SK-N-SH (cell line): ENCODE results near the gene BCAT1. TPM values are rescaled to one million over a fixed set of nuclear protein-coding genes. Genes with fewer than 3 reads are reported as not detected.

Source experiments
- CTCF ChIA-PET: fragments of 300-600, 350-600 bp; formaldehyde crosslinking; extraction: SDS; loops from one replicate; lab custom pipeline; 2021; lab: Yijun Ruan, JAX
- POLR2A ChIA-PET: fragments of 350-600 bp; sonication (Branson Sonifier 250); formaldehyde crosslinking; extraction: SDS; loops from one replicate; lab custom pipeline; 2020; ENCODE audit warnings: antibody characterized with exemption, inconsistent platforms; lab: Yijun Ruan, JAX
- DNase-seq: peaks from one replicate; pipeline ENCODE4 v3.0.0; 2012
- H2AFZ ChIP-seq: fragments of 200-600 bp; sonication (generic); 2 replicates; pipeline ENCODE4 v1.8.1; 2016; ENCODE audit warnings: antibody characterized with exemption, mild to moderate bottlenecking, low read depth
- H3F3A ChIP-seq: fragments of 200-600 bp; sonication (generic); replicated peaks from 2 replicates; pipeline ENCODE3; 2016; ENCODE audit warnings: antibody characterized with exemption, mild to moderate bottlenecking; ENCODE audit not compliant: insufficient read depth
- H3K27ac ChIP-seq, 2 experiments: fragments of 200-500 bp in 1 of 2; fragments of 200-600 bp in 1 of 2; sonication (Bioruptor generic) in 1 of 2; sonication (generic), shearing (Covaris generic) in 1 of 2; 2 replicates each; pipeline versions ENCODE4 v1.5.1 to v1.6.1; 2014 to 2016; ENCODE audit warnings: low read depth in 2 of 2, inconsistent platforms in 1 of 2, low read length in 1 of 2, mild to moderate bottlenecking in 1 of 2, mixed read lengths in 1 of 2
- H3K27me3 ChIP-seq: fragments of 200-600 bp; sonication (generic), shearing (Covaris generic); 2 replicates; pipeline ENCODE4 v1.6.1; 2016; ENCODE audit warnings: mixed run types; ENCODE audit not compliant: insufficient read depth
- H3K36me3 ChIP-seq, 2 experiments: fragments of 200-500 bp in 1 of 2; fragments of 200-600 bp in 1 of 2; sonication (Bioruptor generic) in 1 of 2; sonication (generic) in 1 of 2; replicated peaks in 1 of 2; 2 replicates each; pipeline versions ENCODE3 to v1.5.1; 2014 to 2016; ENCODE audit warnings: low read length in 1 of 2, mild to moderate bottlenecking in 1 of 2; ENCODE audit not compliant: insufficient read depth in 2 of 2, control insufficient read depth in 1 of 2
- H3K4me1 ChIP-seq, 2 experiments: fragments of 200-500 bp in 1 of 2; fragments of 200-600 bp in 1 of 2; sonication (Bioruptor generic) in 1 of 2; sonication (generic), shearing (Covaris generic) in 1 of 2; 2 replicates each; pipeline versions ENCODE4 v1.5.1 to v1.6.1; 2014 to 2016; ENCODE audit warnings: low read depth in 1 of 2, low read length in 1 of 2, mixed run types in 1 of 2; ENCODE audit not compliant: insufficient read depth in 2 of 2, control insufficient read depth in 1 of 2
- H3K4me2 ChIP-seq: fragments of 200-600 bp; sonication (generic), shearing (Covaris generic); 2 replicates; pipeline ENCODE4 v1.6.1; 2017; ENCODE audit warnings: mixed run types
- H3K4me3 ChIP-seq, 2 experiments: fragments of 200-500 bp in 1 of 2; fragments of 200-600 bp in 1 of 2; sonication (Bioruptor generic) in 1 of 2; sonication (generic), shearing (Covaris generic) in 1 of 2; 2 replicates each; pipeline versions ENCODE4 v1.5.1 to v1.8.1; 2014 to 2016; ENCODE audit warnings: low read depth in 2 of 2, inconsistent platforms in 1 of 2, low read length in 1 of 2, mild to moderate bottlenecking in 1 of 2, mixed read lengths in 1 of 2, moderate library complexity in 1 of 2
- H3K79me2 ChIP-seq: fragments of 200-600 bp; sonication (generic); 2 replicates; pipeline ENCODE4 v1.8.1; 2017; ENCODE audit warnings: mild to moderate bottlenecking; ENCODE audit not compliant: insufficient read depth
- H3K9ac ChIP-seq: fragments of 200-600 bp; sonication (generic); 2 replicates; pipeline ENCODE4 v1.6.1; 2017; ENCODE audit warnings: mixed run types
- H3K9me2 ChIP-seq: fragments of 200-600 bp; sonication (generic); 2 replicates; pipeline ENCODE4 v1.6.1; 2017; ENCODE audit warnings: mixed run types
- H3K9me3 ChIP-seq: fragments of 200-600 bp; sonication (generic); 2 replicates; pipeline ENCODE4 v1.6.1; 2017; ENCODE audit warnings: mixed run types, mild to moderate bottlenecking, moderate library complexity
- H4K20me1 ChIP-seq: fragments of 200-600 bp; sonication (generic); 2 replicates; pipeline ENCODE4 v1.6.1; 2017; ENCODE audit warnings: mild to moderate bottlenecking, mixed run types; ENCODE audit not compliant: insufficient read depth
- CHD2 ChIP-seq: fragments of 150-350 bp; IDR thresholded peaks from 2 replicates; pipeline ENCODE4 v1.6.1; 2018; ENCODE audit warnings: low read length; ENCODE audit not compliant: partially characterized antibody
- ELF1 ChIP-seq: IDR thresholded peaks from 2 replicates; pipeline ENCODE4 v1.4.0; 2012
- FOXJ3 ChIP-seq: sonication (generic); formaldehyde crosslinking; IDR thresholded peaks from 2 replicates; pipeline ENCODE4 v1.5.1; 2020; ENCODE audit warnings: mild to moderate bottlenecking, missing genetic modification reagents
- GATA2 ChIP-seq: sonication (generic); formaldehyde crosslinking; IDR thresholded peaks from 2 replicates; pipeline ENCODE4 v1.5.0; 2020; ENCODE audit warnings: mild to moderate bottlenecking, missing genetic modification reagents
- MEF2A ChIP-seq: IDR thresholded peaks from 2 replicates; pipeline ENCODE4 v1.4.0; 2012; ENCODE audit warnings: low read depth, borderline replicate concordance
- MXI1 ChIP-seq: IDR thresholded peaks from 2 replicates; pipeline ENCODE4 v1.6.1; 2012; ENCODE audit warnings: mild to moderate bottlenecking, low read depth, low read length, improper control_type of control experiment
- NRF1 ChIP-seq: IDR thresholded peaks from 2 replicates; pipeline ENCODE4 v1.6.1; 2012; ENCODE audit warnings: low read depth, mild to moderate bottlenecking, low read length
- RCOR1 ChIP-seq: fragments of 150-350 bp; IDR thresholded peaks from 2 replicates; pipeline ENCODE4 v1.6.1; 2017; ENCODE audit warnings: antibody characterized with exemption, low read length
- SIN3A ChIP-seq: IDR thresholded peaks from 2 replicates; pipeline ENCODE4 v1.6.1; 2012; ENCODE audit warnings: low read depth, mild to moderate bottlenecking, low read length, moderate library complexity, borderline replicate concordance
- TAF1 ChIP-seq: IDR thresholded peaks from 2 replicates; pipeline ENCODE4 v1.6.1; 2012; ENCODE audit warnings: low read depth, mild to moderate bottlenecking, low read length, moderate library complexity, borderline replicate concordance
- TCF12 ChIP-seq: IDR thresholded peaks from 2 replicates; pipeline ENCODE4 v1.4.0; 2012
- TEAD4 ChIP-seq: IDR thresholded peaks from 2 replicates; pipeline ENCODE4 v1.4.0; 2012; ENCODE audit warnings: mild to moderate bottlenecking, borderline replicate concordance; ENCODE audit not compliant: insufficient read depth
- USF2 ChIP-seq: fragments of 150-350 bp; IDR thresholded peaks from 2 replicates; pipeline ENCODE4 v1.6.1; 2017; ENCODE audit warnings: antibody characterized with exemption, low read length, low read depth, borderline replicate concordance
- YY1 ChIP-seq: IDR thresholded peaks from 2 replicates; pipeline ENCODE4 v1.4.0; 2012; ENCODE audit warnings: low read depth, mild to moderate bottlenecking
- WGBS: methylation state at CpG from one replicate; pipeline ENCODE4 v1.1.6; 2017; ENCODE audit warnings: low lambda C conversion rate; 5-methylcytosine and 5-hydroxymethylcytosine counted together
- polyA plus RNA-seq, 3 experiments: library from polyadenylated mRNA; depleted of rRNA; stranded (reverse); fragments of >200 nt; gene quantifications; 2 replicates each; pipeline ENCODE4 v1.2.3, GENCODE V29; 2012
- TF ChIP-seq, protein P1 (sequence below): fragments of 200-600 bp; sonication (generic); IDR thresholded peaks from 2 replicates; pipeline ENCODE4 v1.6.1; 2017; ENCODE audit warnings: antibody characterized with exemption, mild to moderate bottlenecking, moderate library complexity
- TF ChIP-seq, protein P2 (sequence below): fragments of 150-350 bp; IDR thresholded peaks from 2 replicates; pipeline ENCODE4 v1.6.1; 2016; ENCODE audit warnings: mild to moderate bottlenecking, low read depth, low read length
- TF ChIP-seq, protein P3 (sequence below): IDR thresholded peaks from 2 replicates; pipeline ENCODE4 v1.6.1; 2012; ENCODE audit warnings: mild to moderate bottlenecking, low read depth, low read length, moderate library complexity

Gene BCAT1
- polyA plus RNA-seq, 1 of the 3 experiments (the other 2 are of a cell fraction) = 7.7 TPM

- TF ChIP-seq CHD2 (no peak), SIN3A (no peak), FOXJ3 (CRISPR knock-in tag) (no peak), ELF1 (no peak), RCOR1 (no peak), NRF1 (no peak)
- TF ChIP-seq, protein P1, sequence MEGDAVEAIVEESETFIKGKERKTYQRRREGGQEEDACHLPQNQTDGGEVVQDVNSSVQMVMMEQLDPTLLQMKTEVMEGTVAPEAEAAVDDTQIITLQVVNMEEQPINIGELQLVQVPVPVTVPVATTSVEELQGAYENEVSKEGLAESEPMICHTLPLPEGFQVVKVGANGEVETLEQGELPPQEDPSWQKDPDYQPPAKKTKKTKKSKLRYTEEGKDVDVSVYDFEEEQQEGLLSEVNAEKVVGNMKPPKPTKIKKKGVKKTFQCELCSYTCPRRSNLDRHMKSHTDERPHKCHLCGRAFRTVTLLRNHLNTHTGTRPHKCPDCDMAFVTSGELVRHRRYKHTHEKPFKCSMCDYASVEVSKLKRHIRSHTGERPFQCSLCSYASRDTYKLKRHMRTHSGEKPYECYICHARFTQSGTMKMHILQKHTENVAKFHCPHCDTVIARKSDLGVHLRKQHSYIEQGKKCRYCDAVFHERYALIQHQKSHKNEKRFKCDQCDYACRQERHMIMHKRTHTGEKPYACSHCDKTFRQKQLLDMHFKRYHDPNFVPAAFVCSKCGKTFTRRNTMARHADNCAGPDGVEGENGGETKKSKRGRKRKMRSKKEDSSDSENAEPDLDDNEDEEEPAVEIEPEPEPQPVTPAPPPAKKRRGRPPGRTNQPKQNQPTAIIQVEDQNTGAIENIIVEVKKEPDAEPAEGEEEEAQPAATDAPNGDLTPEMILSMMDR = no peak
- TF ChIP-seq, protein P2, sequence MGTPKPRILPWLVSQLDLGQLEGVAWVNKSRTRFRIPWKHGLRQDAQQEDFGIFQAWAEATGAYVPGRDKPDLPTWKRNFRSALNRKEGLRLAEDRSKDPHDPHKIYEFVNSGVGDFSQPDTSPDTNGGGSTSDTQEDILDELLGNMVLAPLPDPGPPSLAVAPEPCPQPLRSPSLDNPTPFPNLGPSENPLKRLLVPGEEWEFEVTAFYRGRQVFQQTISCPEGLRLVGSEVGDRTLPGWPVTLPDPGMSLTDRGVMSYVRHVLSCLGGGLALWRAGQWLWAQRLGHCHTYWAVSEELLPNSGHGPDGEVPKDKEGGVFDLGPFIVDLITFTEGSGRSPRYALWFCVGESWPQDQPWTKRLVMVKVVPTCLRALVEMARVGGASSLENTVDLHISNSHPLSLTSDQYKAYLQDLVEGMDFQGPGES = no peak
- TF ChIP-seq, all 33 proteins: peak for 0
These were observed 47.9 kb upstream of the BCAT1 start (continued) for GRCh38 chr12:24996820-24997219.

DNA sequence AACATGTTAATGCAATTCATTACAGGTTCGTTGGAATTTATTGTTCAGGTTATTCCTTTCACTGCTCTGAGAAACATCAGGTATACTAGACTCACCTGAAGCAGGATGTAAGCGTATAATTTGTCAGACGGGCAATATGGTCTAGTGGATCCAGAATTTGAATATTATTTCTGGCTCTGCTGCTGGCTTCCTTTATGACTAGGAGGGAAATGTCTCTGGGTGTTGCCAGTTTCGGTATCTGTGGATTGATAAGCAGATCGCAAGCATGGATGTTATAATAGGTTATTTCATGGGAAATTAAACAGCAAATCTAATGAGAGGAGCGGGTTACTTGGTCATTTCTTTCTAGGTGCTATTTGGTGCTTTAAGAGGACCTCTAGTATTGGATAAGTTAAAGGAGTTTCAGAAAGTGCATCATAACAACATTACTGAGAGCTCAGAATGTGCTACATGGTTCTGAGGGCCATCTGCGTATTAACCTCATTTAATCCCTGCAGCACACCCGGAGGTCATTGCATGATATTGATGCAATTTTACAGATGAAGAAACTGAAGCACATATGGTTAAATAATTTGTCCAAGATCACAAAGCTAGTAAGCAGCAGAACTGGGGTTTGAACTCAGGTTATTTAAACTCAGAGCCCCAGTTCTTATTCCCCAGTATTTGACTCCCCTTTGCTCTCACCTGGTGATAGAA is 47.3 kb upstream of the BCAT1 start:
- Histone ChIP-seq H3K4me2 (no peak overlapping the region), H3K4me1 (peaks cover 3 to 14% of the 10 kb centered on the region in 2 experiments; a peak in 3 of 4 replicates), H3K9ac (no peak overlapping the region), H3K27ac (no peak overlapping the region), H4K20me1 (peaks cover 4% of the 10 kb centered on the region; the same call in 1 of the 2 replicates), H3K27me3 (no peaks in the 10 kb centered on the region; the same call in 1 of the 2 replicates), H3K79me2 (no peaks in the 10 kb centered on the region), H3K4me3 (no peak overlapping the region), H3F3A (peaks cover 19% of the 10 kb centered on the region), H3K36me3 (no peaks in the 10 kb centered on the region), H3K9me2 (no peaks in the 10 kb centered on the region), H2AFZ (no peak overlapping the region), H3K9me3 (no peaks in the 10 kb centered on the region)
- POLR2A ChIA-PET = interaction anchor here (0.5 kb wide), 1 partner anchor 130 kb away, joined by 3 read pairs; no protein-coding TSS in a partner anchor
- no peak for DNase-seq
- WGBS = 78% methylated on average over 8 of the region's 8 CpGs
- CTCF ChIA-PET = interaction anchor here (0.7 kb wide), 1 partner anchor 39 kb away, joined by 3 read pairs; no protein-coding TSS in a partner anchor
- no peak for TF ChIP-seq MXI1
- no peak for TF ChIP-seq MEF2A
- TF ChIP-seq NRF1 = no peak
- TF ChIP-seq CHD2 = no peak
- TF ChIP-seq TAF1 = no peak
- no peak for TF ChIP-seq TCF12
- TF ChIP-seq, protein P1 = no peak
- TF ChIP-seq, protein P3, sequence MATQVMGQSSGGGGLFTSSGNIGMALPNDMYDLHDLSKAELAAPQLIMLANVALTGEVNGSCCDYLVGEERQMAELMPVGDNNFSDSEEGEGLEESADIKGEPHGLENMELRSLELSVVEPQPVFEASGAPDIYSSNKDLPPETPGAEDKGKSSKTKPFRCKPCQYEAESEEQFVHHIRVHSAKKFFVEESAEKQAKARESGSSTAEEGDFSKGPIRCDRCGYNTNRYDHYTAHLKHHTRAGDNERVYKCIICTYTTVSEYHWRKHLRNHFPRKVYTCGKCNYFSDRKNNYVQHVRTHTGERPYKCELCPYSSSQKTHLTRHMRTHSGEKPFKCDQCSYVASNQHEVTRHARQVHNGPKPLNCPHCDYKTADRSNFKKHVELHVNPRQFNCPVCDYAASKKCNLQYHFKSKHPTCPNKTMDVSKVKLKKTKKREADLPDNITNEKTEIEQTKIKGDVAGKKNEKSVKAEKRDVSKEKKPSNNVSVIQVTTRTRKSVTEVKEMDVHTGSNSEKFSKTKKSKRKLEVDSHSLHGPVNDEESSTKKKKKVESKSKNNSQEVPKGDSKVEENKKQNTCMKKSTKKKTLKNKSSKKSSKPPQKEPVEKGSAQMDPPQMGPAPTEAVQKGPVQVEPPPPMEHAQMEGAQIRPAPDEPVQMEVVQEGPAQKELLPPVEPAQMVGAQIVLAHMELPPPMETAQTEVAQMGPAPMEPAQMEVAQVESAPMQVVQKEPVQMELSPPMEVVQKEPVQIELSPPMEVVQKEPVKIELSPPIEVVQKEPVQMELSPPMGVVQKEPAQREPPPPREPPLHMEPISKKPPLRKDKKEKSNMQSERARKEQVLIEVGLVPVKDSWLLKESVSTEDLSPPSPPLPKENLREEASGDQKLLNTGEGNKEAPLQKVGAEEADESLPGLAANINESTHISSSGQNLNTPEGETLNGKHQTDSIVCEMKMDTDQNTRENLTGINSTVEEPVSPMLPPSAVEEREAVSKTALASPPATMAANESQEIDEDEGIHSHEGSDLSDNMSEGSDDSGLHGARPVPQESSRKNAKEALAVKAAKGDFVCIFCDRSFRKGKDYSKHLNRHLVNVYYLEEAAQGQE = no peak
- no peak for TF ChIP-seq TEAD4
- no peak for TF ChIP-seq GATA2 (CRISPR knock-in tag)
- TF ChIP-seq RCOR1 = no peak
- no peak for TF ChIP-seq YY1
- TF ChIP-seq USF2 = no peak
